NCI-H446 treated with DMSO at 0.1 percent for 48 hours (cell line): ENCODE measurements around the gene ATP6V0C.

ENCODE experiments used
- DNase-seq: peaks from one replicate; lab custom pipeline; 2025; lab: John Stamatoyannopoulos, UW

The ATP6V0C gene

DNA sequence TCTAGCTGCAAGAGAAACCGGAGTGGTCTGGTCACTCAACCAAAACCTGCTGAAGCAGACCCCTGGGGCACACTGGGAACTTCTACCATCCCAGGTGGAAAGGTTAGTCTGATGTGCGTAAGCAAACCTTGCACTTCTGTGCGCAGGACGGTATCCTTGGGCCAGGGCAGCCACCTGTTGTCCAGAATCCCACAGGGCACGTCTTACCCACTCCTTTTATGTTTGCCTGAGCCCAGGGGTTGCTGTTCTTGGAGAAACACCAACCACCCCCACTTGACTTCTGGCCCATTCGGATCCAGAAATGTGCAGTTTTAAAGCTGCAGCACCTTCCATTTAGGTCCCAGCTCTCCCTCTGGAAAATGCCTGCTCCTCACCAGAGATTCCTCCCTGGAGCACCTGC, 20.1 kb upstream of the ATP6V0C start:
- no peak for DNase-seq

DNA sequence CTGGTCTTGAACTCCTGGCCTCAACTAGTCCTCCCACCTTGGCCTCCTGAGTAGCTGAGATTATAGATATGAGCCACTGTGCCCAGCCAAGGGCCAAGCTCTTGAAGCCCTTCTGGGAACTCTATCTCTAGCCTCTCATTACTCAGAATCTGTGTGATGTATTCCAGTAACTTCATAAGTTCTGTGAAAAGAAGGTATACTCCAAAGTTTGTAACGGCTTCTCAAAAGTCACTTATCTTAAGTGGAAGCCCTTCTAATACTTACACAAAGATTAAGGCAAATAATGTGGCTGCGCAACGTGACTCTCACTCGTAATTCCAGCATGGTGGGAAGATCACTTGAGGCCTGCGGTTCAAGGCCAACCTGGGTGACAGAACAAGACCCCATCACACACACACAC, 19.1 kb upstream of the ATP6V0C start:
- DNase-seq: no peak

GRCh38 chr16:2495041-2495440, 18.7 kb upstream of the ATP6V0C start:
- DNase-seq: no peak

GRCh38 chr16:2496223-2497115, 17.3 kb upstream of the ATP6V0C start:
- no peak for DNase-seq

- DNase-seq: peak; percentile 18
Measured at GRCh38 chr16:2497116-2497630, 16.6 kb upstream of the ATP6V0C start.

DNA sequence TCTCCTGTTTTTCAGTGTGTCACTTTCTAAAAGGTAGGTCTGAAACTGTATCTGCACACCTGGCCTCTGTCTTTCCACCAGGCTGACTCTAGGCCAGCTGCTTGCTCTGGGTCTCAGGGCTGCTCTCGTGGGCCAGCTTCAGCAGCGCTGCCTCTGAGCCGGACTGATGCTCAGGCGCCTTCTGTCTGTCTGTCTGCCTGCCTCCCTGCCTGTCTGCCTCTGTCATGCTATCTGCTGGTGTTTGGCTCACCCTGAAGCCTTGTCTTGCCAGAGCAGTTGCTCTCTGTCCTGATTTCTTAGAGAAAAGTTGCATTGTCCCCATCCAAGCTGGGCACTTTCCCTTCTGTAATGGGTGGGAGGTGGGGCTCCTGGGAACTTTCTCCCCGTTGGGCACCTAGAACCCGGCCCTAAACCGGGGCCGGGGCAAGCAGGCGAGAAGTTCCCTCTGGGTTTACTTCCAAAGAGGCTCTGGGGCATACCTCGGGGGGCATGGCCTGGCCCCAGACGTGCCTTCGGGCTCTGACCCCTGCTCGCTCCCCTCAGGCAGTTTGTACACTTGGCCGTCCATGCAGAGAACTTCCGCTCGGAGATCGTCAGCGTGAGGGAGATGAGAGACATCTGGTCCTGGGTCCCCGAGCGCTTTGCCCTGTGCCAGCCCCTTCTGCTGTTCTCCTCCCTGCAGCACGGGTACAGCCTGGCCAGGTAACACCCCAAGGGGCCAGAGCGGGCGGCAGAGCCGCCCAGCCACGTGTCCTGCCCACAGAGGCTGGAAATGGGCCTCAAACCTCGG, 15.9 kb upstream of the ATP6V0C start:
- DNase-seq: peak; percentile 5

GRCh38 chr16:2498531-2499253, 15.1 kb upstream of the ATP6V0C start:
- DNase-seq: peak; percentile 69

GRCh38 chr16:2499454-2499853, 14.3 kb upstream of the ATP6V0C start:
- no peak for DNase-seq

DNA sequence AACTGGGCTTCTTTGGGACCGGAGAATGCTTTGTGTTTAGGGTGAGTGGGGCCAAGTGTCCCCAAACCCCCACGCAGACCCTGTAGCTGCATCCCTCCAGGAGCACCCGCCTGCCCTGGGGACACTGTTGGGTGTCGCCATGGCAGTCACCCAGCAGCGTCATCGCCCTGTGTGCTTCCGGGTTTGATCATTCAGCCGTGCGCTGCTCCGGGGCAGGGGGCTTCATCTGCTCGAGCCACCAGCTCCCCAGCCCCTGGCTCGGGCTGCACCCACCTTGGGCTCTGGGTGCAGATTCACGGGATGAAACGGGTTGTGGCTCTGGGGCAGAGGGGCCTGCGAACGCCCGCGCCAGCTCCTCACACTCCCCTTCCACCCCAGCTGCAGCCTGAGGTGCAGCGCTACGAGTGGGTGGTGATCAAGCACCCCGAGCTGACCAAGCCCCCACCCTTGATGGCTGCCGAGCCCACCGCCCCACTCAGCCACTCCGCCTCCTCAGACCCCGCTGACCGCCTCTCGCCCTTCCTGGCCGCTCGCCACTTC, 13.8 kb upstream of the ATP6V0C start:
- no peak for DNase-seq

- DNase-seq: no peak
Measured at GRCh38 chr16:2500430-2500917, 13.3 kb upstream of the ATP6V0C start.

DNA sequence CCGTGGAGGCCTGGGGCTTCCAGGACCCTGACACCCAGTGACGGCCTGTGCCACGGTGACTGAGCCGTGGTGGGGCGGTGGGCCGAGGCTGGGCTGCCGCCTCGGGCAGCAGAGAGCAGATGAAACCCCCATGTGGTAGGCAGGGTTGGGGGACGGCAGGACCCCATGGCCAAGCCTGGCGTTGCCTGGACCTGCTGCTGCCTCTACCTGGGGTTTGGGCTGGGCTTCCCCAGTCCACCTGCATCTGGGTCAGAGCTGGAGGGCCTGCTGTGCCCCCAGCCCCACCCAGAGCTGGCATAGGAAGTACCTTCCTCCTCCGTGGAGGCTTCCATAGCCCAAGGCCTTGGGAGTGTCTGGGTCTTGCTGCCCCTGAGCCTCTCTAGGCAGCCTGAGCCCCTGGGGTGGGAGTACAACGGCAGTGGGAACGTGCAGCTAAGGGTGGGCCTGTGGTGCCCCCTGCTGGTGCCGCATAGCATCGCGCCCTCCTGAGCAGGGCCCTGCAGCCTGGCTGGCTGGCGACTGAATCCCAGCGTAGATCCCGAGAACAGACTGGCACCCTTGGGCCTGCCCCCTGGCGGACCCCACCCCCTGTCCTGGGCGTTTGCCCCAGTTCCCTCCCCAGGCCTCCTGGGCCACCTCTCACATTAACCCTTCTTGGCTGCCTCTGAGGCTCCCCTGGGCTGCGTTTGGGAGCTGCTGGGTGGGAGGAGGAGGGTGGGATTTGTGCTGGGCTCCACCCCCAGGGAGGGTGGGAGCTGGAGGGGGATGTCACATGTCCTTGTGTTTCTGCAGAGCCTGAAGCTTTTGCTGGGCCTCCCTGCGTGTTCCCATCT, 12.6 kb upstream of the ATP6V0C start:
- peak; percentile 64 for DNase-seq

DNA sequence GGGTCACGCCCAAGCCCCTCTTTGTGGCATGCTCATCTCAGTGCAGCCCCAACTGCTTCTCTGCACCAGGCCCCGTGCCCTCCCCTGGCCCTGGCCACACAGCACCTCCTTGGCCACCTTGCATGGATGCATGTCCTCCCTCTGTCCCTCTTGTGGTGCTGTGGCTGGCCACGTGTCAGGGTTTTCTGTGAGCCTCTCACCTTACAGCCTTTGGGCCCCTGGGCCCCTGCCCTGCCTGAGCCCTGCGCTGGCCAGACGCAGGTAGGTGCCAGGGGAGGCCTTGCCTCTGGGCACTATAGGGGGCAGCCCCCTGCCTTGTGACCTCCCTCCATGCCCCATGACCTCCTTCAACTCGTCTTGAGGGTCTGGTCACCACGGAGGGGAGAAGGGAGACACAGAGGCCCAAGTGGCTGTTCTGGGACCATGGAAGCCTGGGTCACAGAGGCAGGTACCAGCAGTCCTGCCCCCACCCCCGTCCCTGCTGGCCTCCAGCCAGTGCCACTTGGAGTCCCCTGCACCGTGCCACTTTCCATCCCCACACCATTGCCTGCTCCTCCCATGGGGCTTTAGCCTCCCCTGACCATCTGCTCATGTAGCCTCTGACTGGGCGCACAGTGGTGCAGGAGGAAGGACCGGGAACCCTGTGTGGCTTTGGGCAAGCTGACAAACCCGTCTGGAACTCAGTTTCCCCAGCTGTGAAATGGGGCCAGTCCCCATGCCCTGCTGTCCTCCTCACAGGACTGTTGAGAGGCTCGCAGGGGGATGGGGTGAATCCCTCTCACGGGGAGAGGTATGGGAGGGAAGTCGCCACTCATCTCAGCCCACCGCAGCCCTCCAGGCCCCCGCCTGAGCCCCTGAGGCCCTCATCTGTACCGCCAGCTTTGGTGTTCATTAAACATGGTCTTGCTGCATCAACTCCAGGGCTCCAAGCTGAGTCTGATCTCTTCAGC, 11.5 kb upstream of the ATP6V0C start:
- no peak for DNase-seq

DNA sequence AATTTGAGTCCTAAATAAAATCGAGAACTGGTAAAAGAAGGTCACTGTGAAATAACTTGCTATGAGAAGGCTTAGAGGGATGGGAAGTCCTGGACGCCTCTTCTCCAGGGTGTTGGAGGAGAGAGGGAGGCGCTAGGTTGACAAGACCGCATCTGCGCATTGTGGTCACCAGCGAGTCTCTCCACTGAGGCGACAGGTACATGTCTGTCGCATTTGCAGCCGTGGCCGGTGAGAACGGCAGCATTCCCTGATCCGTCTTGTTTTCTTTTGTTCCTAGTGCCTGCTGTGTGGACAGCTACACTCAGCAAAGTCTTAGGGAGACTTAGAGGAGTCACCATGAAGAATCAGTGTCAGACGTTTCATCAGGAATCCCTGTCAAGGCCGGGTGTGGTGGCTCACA, 8.1 kb upstream of the ATP6V0C start:
- no peak for DNase-seq

DNA sequence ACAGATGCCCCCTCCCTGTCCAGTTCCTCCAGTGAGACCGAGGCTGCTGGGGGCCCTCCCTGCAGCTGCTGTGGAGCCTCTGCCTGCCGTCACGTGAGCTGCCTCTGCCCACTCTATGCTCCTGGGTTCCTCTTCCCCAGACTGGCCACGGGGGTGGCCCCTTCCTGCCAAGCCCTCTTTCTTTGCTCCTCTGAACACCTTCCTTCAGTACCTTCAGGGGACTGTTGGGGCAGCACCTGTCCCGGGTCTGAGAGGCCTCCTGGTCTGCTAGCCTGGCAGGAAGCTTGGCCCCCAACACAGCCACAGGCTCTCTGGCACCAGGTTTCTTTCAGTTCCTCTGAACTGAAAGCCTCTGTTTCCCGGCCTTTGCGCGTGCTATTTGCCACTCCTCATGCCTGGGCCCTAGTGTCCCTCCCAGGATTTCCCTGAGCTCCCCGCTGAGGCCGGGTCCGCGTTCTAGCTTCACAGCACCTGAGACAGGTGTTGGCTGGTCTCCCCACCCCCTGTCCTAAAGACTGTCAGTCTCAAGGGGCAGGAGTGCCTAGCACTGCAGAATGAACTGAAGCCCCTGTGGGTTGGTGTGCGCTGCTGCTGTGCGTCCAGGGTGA, 6.6 kb upstream of the ATP6V0C start:
- no peak for DNase-seq

DNA sequence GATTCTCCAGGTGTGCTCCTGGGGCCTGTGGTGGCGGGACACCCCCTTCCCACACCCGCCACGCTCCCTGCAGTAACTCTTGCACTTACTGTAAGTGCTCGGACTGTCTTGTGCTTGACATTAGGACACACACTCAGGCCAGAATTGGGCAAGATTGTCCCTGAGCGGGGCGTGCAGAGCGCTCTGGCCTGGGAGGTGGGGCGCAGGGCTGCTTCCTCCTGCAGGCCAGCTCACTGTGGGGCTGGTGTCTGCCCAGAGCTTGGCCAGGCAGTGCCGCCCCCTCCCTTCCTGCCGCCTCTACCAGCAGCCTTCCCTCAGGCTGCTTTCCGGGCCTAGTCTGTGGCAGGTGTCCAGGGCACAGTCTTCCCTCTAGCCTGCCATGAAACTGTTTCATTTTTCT, 6.1 kb upstream of the ATP6V0C start:
- DNase-seq: no peak

DNA sequence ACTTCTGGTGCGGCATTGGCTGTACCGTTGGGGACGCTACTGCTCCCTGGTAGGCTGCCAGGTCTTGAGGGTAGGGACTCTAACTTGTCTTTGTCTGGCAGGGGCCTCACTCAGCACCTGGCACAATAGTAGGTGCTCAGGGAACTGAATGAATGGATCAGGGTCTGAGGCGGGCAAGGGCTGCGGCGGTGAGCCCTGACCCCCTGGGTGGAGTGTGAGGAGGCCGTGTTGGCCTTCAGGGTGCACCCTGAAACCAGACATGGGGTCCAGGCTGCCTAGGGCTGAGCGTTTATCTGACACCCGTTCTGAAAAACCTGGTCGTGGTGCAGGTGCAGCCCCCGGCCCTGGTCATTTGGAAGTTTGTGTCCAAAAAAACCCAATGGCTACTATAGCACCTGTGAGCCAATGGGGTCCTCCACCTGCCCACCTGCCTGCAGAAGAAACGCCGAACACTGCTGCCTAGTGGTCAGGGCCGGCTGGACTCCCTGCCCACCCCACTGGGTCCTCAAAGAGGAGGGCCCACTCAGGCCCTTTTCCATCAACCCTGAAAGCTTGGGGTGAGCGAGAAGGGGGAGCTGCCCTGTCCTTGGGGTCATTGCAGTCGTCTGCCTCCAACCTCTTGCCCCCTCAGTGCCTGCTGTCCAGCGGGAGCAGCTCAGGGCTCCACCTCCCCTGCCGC, 4.9 kb upstream of the ATP6V0C start:
- no peak for DNase-seq

GRCh38 chr16:2511128-2511800, 2.5 kb upstream of the ATP6V0C start:
- no peak for DNase-seq
